Mammary epithelial cell (primary cell): ENCODE measurements around the gene LATS2.

Experiments used
- EZH2 ChIP-seq: IDR thresholded peaks from 2 replicates; pipeline ENCODE4 v1.6.1; 2012; ENCODE audit warnings: low read length, inconsistent platforms, borderline replicate concordance
- TF ChIP-seq, protein P1 (sequence below), 2 donors: IDR thresholded peaks in 1 of 2; conservative IDR thresholded peaks in 1 of 2; 2 replicates each; pipeline ENCODE4 v1.5.1; 2011 to 2012; ENCODE audit warnings: inconsistent platforms in 2 of 2, low read length in 2 of 2, mild to moderate bottlenecking in 2 of 2, control low read depth in 1 of 2, low read depth in 1 of 2; ENCODE audit not compliant: insufficient read depth in 1 of 2; ENCODE audit errors: extremely low read depth in 1 of 2

DNA sequence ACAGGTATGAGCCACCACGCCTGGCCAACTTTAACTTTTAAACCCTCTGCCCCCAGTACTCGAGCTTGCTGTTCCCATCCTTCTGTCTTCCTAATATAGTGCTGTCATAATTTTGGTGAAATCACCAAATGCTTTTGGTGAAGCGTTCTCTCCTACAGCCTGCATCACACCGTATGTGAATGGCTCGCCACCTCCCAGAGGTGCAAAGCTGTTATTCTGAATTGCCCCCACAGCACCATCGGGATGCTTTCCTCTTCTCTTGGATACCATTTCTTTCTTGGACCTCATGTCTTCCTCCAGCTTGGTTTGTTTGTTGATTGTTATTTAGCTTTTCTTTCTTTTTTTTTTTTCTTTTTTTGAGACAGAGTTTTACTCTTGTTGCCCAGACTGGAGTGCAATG is 105.9 kb downstream of the LATS2 start:
- TF ChIP-seq EZH2 = no peak
- TF ChIP-seq, protein P1, sequence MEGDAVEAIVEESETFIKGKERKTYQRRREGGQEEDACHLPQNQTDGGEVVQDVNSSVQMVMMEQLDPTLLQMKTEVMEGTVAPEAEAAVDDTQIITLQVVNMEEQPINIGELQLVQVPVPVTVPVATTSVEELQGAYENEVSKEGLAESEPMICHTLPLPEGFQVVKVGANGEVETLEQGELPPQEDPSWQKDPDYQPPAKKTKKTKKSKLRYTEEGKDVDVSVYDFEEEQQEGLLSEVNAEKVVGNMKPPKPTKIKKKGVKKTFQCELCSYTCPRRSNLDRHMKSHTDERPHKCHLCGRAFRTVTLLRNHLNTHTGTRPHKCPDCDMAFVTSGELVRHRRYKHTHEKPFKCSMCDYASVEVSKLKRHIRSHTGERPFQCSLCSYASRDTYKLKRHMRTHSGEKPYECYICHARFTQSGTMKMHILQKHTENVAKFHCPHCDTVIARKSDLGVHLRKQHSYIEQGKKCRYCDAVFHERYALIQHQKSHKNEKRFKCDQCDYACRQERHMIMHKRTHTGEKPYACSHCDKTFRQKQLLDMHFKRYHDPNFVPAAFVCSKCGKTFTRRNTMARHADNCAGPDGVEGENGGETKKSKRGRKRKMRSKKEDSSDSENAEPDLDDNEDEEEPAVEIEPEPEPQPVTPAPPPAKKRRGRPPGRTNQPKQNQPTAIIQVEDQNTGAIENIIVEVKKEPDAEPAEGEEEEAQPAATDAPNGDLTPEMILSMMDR (conservative IDR thresholded peaks at IDR 0.05 in 1 of 2, IDR thresholded peaks at IDR 0.05 in 1 of 2; ENCODE audit: extremely low read depth in 1 of 2, insufficient read depth in 1 of 2, low read depth in 1 of 2, low read length in 2 of 2) = no peak
